Ovary (tissue), 3 donors: ENCODE results near the gene SDCCAG8.

ENCODE experiments used
- POLR2A ChIP-seq: fragments of 450-650 bp; IDR thresholded peaks from one replicate; pipeline ENCODE4 v1.6.1; 2017; ENCODE audit warnings: antibody characterized with exemption, mild to moderate bottlenecking, moderate library complexity
- TF ChIP-seq, protein P1 (sequence below), 3 donors: fragments of 450-650 bp in 2 of 3; fragments of 200-600 bp in 1 of 3; IDR thresholded peaks; one replicate each; pipeline versions ENCODE4 v1.5.1 to v1.8.0; 2016 to 2022; ENCODE audit warnings: antibody characterized with exemption in 3 of 3, mild to moderate bottlenecking in 1 of 3
- donor health status: DM: no; HTN: no; CAD: no.

GRCh38 chr1:243301059-243301458, 45.2 kb downstream of the SDCCAG8 start:
- no peak for TF ChIP-seq POLR2A
- TF ChIP-seq, protein P1, sequence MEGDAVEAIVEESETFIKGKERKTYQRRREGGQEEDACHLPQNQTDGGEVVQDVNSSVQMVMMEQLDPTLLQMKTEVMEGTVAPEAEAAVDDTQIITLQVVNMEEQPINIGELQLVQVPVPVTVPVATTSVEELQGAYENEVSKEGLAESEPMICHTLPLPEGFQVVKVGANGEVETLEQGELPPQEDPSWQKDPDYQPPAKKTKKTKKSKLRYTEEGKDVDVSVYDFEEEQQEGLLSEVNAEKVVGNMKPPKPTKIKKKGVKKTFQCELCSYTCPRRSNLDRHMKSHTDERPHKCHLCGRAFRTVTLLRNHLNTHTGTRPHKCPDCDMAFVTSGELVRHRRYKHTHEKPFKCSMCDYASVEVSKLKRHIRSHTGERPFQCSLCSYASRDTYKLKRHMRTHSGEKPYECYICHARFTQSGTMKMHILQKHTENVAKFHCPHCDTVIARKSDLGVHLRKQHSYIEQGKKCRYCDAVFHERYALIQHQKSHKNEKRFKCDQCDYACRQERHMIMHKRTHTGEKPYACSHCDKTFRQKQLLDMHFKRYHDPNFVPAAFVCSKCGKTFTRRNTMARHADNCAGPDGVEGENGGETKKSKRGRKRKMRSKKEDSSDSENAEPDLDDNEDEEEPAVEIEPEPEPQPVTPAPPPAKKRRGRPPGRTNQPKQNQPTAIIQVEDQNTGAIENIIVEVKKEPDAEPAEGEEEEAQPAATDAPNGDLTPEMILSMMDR (IDR thresholded peaks at IDR 0.05), result no peak
